DMS53 treated with DMSO at 0.1 percent for 48 hours (cell line): ENCODE results near the gene HIF3A.
"Not testable (repeated sequence)": the region's sequence is repeated elsewhere in the genome, so short reads cannot be mapped to it uniquely, and the experiment has no call there.

Experiments used
- DNase-seq: peaks from one replicate; lab custom pipeline; 2025; ENCODE audit not compliant: unreplicated experiment; lab: John Stamatoyannopoulos, UW

Gene HIF3A

DNA sequence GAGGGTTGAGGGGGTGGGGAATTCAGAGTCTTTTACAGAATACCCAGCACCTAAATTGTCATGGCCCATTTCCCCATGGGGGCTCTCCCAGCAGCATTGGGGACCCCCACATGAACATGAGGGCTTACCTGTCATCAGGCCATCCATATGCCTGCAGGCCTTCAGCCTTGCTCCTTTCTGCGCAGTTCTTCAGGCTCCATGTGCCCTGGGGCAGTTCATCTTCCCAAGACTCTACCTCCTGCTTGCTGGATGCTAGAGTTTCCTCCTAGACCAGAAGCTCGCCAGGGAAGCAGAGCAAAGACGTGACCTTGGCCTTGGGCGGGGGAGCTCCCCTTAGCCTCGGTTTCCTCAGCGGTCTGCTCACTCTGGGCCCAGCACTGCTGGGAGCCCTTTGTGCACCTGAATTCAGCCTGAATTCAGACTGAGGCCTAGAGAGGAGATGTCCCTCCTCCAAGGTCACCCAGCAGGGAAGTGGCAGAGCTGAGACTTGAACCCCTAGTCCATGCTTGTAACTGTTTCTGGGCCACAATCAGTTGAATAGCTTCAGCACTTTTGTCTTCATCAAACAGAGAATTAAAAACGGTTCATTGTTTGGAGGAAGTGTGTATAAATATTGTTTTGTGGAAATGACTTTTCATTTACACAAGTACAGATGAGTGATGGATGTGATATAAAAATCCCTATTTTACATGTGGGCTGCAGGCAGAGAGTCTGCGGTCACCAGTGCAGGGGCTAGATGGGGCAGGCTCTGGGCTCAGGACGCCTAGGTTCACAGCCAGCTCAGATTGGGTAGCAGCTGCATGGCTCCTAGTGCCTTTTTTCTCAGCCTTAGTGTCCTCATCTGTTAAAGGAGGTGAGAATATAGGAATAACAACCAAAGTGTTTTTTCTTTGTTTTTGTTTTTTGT lies 59.6 kb downstream of the HIF3A start:
- DNase-seq = no peak

GRCh38 chr19:46357846-46358583 lies 61.2 kb downstream of the HIF3A start:
- DNase-seq = no peak

- DNase-seq = no peak
These were observed 65.1 kb downstream of the HIF3A start for GRCh38 chr19:46361915-46362314.

GRCh38 chr19:46364359-46364758 lies 67.5 kb downstream of the HIF3A start:
- DNase-seq = no peak

DNA sequence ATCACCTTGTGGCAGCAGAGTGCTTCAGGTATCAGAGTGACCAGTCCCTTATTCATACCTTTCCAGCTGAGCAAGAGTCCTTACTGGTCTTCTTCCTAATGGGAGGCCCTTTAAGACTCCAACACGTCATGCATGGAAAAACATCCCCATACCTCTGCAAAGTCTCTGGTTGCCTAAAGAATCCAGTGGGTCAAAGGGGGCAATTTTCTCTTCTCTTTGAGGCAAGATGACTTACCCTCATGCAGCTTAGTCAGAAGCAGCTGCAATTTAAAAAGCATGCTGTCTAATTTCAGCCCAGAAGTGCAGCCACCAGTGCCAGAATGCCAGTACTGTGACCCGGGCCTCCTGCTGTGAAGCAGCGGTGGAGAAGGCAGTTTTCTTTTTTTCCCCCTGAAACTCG lies 68.7 kb downstream of the HIF3A start:
- no peak for DNase-seq

DNA sequence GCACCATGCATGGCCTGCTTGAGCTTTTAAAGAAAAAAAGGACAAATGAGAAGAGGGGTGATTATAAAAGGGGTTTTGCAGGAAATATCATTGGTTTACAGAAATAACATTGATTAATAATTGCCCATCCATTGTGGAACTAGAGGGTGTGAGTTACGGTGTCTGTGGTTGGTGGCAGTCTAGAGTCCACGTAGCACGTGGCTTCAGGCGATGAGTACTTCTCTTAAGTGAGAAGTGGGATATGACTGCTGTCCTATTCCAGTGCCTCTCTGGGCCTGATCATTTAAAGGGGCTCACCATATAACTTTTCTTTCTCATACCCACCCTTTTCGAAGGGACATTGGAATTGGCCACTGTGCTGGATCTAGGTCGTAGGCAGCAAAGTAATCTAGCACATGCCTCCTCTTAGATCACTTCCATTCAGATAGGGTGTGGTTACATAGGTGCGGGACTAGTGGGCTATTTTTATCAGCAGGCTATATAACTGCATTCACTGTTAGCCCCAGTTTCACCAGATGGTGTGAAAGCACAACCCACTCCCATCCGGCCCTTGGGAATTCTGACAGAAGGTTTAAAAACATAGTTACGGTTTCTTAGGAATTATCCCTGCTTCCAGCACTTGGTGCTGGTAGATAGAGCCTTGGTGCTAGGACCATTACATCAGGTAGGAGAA lies 69.9 kb downstream of the HIF3A start:
- no peak for DNase-seq

GRCh38 chr19:46367426-46367825 lies 70.6 kb downstream of the HIF3A start:
- DNase-seq = no peak

DNA sequence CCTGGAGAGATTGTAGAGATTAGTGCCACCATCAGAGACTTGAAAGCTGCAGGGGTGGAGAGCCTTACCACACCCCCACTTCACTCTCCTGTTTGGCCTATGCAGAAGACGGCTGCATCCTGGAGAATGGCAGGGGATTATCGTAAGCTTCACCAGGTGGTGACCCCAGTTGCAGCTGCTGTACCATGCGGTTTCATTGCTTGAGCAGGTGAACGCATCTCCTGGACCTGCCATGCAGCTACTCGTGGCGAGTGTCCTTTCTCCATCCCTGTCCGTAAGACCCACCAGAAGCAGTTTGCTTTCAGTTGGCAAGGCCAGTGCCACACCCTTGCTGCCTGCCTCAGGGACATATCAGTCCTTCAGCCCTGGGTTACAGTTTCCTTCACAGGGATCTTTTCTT lies 71.3 kb downstream of the HIF3A start:
- DNase-seq = no peak

DNA sequence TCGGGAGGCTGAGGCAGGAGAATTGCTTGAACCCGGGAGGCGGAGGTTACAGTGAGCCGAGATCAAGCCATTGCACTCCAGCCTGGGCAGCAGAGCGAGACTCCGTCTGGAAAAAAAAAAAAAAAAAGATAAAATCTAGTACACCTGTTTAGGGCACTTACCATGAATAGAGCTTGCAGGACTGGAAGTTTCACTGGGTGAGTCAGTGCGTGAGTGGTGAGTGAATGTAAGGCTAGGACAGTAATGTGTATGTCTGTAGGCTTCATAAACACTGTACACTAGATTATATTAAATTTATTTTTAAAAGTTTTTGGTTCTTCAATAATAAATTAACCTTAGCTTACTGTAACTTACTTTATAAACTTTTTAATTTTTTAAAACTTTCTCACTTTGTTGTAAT lies 73.0 kb downstream of the HIF3A start:
- DNase-seq = no peak

DNA sequence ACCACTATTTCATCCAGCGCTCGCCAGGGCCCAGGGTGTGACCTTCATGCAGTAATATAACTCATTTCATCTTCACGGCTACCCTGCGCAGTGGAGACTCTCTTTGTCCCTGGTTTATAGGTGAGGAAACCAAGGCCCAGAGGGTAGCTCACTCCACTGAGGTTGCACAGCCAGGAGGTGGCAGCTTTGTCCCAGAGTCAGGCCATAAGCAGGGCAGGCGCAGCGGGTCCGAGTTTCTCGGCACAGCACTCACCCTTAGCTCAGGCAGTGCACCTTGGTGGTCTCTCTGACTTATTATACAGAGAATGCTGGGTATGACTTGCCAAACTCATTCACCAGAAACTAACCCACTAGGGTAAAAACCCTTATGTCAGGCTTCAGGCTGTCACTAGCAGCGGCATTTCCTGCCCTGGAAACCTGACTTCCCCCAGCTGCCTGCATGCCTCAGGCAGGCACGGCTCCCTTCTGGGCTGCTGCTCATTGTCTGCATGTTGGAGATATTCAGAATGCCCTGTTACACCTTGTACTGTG lies 74.6 kb downstream of the HIF3A start:
- no peak for DNase-seq

- DNase-seq = no peak
These were observed 76.2 kb downstream of the HIF3A start for GRCh38 chr19:46372901-46373490.

DNA sequence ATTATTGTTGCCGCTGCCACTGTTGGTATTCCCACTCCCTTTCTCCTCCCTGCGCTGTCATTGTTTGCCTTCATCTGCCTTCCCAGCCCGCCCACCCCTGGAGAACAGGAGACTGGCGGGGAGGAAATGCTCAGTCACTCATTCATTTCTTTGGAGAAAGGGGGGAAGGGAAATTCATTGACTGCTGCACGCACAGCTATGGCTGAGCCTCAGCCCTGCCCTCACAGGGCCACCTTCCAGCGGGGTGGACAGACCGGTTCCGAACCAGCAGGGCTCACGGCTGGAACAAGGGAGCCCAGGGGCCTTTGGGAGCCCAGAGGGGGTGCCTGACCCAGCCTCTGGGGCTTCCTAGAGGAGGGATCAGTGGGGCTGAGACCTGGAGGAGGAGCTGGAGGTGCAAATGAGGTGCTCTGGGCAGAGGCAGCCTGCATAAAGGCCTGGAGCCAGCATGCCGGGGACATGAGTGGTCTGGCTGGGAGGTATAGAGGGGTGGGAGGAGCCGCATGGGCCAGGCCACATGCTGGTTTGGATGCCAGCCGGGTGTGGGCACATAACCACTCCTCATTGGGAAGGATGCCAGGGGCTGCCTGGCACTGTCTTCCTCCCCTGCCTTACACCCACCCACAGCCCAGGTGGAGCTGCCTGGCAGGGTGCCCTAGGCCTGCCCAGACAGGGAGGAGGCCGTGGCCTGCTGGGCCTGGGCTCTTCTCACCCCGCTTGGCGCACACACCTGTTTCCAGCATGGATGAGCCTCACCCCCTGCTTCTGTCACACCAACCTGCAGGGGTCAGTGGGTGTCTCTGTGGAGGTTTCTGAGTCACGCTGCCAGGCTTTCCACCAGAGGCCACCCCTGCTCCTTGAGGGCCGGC lies 76.9 kb downstream of the HIF3A start:
- DNase-seq = no peak

DNA sequence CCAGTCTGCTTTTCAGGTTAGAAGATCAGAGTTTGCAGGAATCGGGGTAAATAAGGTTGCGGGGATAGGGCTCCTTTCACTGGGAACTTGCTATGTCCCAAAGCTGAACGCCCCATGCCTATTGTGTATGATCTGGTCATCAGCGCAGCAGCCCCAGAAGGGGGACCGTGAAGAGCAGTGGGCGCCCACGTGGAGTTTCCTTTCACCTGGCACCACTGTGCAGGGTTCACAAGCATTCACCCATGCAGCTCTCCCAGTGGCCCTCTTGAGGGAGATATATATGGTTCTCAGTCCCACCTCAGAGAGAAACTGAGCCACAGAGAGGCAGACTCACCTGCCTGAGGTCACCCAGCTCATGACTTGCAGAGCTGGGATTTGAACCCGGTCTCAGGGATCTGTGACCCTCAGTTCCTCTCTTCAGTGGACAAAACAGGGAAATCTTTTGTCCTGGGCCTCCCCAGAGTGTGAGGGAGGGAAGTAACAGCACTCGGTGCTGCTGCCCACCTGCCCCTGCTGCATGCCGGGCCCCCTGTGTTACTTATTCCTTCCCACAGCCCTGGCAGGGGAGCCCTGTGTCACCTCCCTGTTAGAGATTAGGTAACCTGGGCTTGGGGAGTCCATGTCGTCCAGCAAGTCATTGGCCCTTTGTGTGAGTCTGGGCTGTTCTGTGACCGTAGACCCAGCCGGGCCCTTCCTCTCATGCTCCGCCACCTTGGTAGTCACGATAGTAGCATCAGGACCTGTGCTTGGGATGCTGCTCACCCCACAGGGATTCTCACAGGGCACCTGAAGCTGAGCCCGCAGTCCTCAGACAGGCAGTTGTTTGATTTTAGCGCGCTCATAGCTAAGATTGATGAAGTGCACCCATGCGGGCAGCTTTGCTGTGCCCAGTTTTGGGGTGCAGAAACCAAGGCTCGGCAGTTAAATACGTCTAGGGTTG lies 78.0 kb downstream of the HIF3A start:
- DNase-seq = no peak

DNA sequence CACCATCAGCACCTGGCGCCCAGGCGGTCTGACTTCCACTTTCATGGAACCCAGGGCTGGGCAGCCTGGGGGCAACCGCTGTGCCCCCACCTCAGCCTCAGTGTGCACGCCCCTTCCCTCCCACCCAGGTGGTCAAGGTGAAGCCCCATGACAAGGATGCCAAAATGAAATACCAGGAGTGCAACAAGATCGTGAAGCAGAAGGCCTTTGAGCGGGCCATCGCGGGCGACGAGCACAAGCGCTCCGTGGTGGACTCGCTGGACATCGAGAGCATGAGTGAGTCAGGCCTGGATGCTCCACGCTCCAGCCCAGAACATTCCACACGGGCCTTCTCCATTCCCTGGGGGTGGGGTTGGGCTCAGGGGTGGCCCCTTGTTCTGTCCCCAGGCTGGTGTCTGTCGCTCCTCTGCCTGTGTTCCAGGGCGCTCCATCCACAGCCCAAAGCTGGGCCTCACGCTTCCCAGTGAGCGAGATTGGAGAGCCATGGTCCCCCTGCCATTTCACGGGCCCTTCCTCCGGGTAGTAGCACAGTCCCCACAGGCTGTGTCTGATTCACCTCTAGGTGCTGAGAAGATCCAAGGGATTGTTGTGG lies 78.7 kb downstream of the HIF3A start:
- not testable (repeated sequence) for DNase-seq

GRCh38 chr19:46376241-46377153 lies 79.7 kb downstream of the HIF3A start:
- no peak for DNase-seq

DNA sequence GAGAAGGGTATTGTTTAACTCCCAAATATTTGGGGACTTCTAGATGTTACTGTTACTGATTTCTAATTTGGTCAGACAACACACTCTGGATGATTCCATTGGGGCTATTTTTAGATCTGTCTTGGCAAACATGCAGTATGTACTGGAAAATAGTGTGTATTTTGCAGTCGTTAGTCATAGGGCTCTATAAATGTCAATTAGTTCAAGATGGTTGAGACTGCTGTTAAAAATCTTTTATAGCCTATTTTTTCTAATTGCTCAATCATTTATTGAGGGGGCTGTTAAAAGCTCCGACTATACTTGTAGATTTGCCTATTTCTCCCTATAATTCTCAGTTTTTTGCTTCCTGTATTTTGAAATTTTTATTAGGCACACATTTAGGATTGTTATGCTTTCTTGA lies 81.4 kb downstream of the HIF3A start:
- DNase-seq = no peak

DNA sequence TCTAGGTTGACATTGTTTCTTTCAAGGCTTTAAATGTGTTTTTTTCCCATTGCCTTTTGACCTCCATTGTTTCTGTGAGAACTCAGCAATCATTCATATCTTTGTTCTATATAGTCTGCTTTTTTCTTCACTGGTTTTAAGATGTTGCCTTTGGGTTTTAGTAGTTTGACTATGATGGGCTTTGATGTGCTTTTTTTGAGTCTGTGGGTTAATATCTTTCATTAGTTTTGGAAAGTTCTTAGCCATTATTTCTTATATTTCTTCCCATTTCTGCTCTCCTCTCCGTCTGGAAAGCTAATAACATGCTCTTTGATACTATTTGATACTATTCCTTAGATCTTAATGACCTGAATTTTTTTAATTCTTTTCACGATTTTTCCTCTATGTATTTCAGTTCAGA lies 83.8 kb downstream of the HIF3A start:
- DNase-seq = no peak

GRCh38 chr19:46381346-46381745 lies 84.5 kb downstream of the HIF3A start:
- no peak for DNase-seq
